Loucy (cell line): ENCODE measurements around the gene MACROD2.

Source experiments
- CTCF ChIP-seq: fragments of 200-600 bp; sonication (generic); conservative IDR thresholded peaks from 2 replicates; pipeline ENCODE4 v1.5.1; 2014; ENCODE audit warnings: mild to moderate bottlenecking, antibody characterized with exemption, low read length
- EZH2phosphoT487 ChIP-seq: fragments of 200-600 bp; IDR thresholded peaks from 2 replicates; pipeline ENCODE4 v1.6.1; 2018; ENCODE audit warnings: antibody characterized with exemption, mild to moderate bottlenecking, moderate library complexity, borderline replicate concordance

- no peak for TF ChIP-seq CTCF
- no peak for TF ChIP-seq EZH2phosphoT487
These were observed 1002.5 kb downstream of the MACROD2 start for GRCh38 chr20:14997791-14998190.
